IMR-90 (cell line): Measurements from ENCODE around the gene VWA8.

ENCODE experiments used
- RFX5 ChIP-seq: IDR thresholded peaks from 2 replicates; pipeline ENCODE4 v1.8.0; 2012; ENCODE audit warnings: low read depth, mild to moderate bottlenecking, low read length, moderate library complexity
- TF ChIP-seq, protein P1 (sequence below): conservative IDR thresholded peaks from 2 replicates; pipeline ENCODE4 v1.5.1; 2012; ENCODE audit warnings: mild to moderate bottlenecking, low read depth, low read length, improper control_type of control experiment
- TF ChIP-seq, protein P2 (sequence below): fragments of 150-350 bp; IDR thresholded peaks from 2 replicates; pipeline ENCODE4 v1.6.1; 2016; ENCODE audit warnings: low read depth, mild to moderate bottlenecking, low read length, moderate library complexity, borderline replicate concordance

DNA sequence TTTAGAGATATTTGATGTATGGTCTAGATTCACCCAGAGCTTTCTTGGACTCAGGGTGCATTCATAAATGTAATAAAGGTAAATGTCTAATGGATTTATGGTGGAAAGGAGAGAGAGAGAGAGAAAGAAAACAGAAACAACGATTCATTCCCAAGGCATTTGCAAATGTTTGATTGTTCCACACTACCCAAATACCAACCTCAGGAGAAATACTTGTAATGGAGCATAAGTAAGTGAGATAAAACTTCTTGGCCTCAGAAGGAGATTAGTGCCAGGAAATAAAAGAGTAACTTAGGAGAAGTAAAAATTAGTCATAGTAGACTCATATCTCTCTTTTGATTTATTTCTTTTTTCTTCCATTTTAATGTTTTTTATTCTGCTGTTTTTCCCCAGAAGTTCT, 46.9 kb upstream of the VWA8 start:
- TF ChIP-seq RFX5, result no peak
- TF ChIP-seq, protein P1, sequence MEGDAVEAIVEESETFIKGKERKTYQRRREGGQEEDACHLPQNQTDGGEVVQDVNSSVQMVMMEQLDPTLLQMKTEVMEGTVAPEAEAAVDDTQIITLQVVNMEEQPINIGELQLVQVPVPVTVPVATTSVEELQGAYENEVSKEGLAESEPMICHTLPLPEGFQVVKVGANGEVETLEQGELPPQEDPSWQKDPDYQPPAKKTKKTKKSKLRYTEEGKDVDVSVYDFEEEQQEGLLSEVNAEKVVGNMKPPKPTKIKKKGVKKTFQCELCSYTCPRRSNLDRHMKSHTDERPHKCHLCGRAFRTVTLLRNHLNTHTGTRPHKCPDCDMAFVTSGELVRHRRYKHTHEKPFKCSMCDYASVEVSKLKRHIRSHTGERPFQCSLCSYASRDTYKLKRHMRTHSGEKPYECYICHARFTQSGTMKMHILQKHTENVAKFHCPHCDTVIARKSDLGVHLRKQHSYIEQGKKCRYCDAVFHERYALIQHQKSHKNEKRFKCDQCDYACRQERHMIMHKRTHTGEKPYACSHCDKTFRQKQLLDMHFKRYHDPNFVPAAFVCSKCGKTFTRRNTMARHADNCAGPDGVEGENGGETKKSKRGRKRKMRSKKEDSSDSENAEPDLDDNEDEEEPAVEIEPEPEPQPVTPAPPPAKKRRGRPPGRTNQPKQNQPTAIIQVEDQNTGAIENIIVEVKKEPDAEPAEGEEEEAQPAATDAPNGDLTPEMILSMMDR, result no peak
- TF ChIP-seq, protein P2, sequence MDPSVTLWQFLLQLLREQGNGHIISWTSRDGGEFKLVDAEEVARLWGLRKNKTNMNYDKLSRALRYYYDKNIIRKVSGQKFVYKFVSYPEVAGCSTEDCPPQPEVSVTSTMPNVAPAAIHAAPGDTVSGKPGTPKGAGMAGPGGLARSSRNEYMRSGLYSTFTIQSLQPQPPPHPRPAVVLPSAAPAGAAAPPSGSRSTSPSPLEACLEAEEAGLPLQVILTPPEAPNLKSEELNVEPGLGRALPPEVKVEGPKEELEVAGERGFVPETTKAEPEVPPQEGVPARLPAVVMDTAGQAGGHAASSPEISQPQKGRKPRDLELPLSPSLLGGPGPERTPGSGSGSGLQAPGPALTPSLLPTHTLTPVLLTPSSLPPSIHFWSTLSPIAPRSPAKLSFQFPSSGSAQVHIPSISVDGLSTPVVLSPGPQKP, result no peak
